HuH-7.5 (cell line): ENCODE data around the gene PADI3.
A peak's percentile ranks its signal among the peaks of the same experiment; 100 is the strongest.

Source experiments
- DNase-seq: peaks from one replicate; pipeline ENCODE4 v3.0.0; 2011; ENCODE audit warnings: low spot score

PADI3 gene

DNA sequence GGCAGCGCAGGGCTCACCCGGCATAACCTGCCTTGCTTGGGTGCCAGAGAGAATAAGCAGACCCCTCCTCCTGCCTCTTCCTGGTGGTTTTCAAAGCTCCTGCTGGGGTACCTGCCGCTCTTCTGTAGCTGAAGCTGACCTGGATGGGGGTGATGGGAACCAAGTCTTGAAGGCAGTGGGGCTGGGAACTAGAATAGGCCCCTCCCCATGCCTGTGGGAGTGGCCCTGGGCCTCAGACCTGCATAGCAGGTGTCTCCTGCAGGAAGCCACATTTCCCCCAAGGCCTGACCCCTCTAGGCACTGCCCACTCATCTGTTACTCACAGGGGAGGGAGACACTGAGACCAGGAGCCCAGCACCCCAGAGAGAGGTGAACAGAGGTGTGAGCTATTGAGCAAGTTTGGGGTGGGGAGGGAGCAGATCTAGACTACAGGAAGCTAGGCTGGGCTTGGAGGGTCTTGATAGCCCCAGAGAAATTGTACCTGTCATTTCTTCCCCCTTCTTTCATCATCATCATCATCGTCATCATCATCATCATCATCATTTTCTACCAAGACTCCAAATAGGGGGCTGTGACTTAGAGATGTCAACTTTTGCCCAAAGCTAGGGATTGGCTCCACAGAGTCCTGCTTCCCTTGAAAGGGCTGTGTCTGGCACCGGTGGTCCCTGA is 33.9 kb upstream of the PADI3 start:
- DNase-seq, result no peak

DNA sequence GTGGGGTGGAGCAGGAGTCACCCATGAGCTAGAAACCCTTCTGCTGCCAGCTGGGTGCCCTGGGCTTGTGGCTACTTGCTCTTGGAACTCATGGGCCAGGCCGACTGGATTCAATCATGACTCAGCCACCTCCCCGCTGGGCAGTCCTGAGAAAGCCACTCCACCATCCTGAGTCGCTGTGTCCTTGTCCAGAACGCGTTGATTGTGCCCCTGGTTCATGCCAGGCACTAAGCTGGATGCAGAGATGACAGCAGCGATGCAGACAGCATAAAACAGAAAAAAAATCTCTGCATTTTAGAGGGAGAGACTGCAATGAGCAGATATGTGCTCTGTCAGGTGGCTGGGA is 33.4 kb upstream of the PADI3 start:
- no peak for DNase-seq

DNA sequence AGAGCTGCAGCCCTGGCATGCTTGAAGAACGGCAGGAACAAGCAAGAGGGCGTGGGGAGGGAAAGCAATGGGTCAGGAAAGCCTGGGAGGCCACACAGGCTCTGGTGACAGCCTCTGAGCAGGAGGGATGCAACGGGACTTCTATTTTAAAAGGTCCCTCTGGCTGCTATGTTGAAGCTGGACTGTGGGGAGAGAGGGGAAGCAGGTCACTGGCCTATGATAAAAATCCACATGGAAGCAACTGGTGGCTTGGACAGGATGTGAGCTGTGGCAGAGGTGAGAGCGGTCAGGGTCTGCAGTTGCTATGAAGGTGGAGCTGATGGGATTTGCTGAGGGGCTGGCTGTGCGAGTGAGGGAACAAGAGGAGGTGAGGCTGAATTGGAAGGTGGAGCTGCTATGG is 32.8 kb upstream of the PADI3 start:
- DNase-seq, result no peak

DNA sequence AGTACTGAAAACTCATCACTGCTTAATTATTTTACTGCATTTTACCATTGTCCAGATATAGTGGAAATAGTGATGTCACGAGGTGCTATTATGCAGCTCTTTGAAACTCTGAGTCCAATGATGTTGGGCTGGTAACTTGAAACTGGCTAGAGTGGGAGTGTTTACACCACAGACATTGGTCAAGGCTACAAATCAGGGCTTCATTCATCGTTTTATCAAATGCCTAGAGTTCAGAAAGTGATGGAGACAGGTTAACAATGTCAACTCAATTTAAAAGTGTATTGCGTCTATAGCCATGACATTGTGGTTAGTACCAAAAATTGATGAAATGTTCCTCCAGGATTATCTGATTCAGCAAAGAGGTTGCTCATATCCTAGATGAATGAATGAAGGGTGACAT is 31.3 kb upstream of the PADI3 start:
- no peak for DNase-seq

DNA sequence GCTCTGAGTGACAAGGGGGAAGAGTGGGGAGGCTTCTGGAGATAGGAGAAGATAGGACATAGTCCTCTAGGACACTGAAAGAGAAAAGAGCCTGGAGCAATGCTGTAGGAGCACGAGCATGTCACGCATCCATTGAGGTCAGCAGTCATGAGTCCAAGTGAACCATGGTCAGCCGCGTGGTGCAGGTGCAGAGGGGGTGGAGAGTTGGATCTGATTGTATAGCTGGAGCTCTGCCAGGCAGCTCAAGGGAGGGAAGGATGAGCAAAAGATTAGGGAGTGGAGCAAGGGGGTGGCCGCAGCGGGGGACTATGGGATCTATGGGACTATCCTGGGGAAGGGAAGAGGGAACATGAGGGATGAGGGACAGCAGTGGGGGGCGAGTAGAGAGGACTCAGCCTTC is 30.0 kb upstream of the PADI3 start:
- no peak for DNase-seq

DNA sequence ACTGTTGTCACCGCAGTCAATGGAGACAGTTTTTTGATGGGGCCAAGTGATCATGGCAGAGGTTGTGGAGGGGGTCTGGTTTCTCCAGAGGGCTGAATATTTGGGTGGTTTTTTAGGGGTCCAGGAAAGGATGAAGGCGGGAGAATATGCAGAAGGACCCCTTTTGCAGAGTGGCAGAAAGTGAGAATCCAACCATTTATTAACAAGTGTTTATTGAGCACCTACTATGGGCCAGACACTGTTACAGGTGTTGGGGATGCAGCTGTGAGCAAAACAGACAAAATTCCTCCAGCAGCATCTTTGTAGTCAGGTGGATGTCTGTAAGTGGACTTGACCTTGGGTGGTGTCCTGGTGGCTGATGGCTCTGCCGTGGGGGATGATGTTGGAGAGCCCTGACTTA is 28.6 kb upstream of the PADI3 start:
- DNase-seq, result no peak

DNA sequence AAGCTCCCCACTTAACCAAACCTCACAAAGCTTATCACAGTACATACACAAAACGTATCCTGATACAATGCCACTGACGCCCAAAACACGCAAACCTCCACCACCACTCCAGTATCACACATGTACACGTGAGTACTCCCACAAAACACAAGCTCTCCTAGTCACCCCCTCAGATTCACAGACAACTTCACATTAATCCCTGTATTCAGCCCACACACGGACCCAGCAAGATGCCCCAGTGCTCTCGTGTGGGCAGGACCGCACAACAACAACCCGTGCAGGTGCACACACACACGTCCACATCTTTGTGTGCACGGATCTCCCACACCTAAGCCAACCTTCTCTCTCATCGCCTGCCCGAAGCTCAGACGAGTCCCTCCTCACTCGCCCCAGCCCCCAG is 26.3 kb upstream of the PADI3 start:
- no peak for DNase-seq

DNA sequence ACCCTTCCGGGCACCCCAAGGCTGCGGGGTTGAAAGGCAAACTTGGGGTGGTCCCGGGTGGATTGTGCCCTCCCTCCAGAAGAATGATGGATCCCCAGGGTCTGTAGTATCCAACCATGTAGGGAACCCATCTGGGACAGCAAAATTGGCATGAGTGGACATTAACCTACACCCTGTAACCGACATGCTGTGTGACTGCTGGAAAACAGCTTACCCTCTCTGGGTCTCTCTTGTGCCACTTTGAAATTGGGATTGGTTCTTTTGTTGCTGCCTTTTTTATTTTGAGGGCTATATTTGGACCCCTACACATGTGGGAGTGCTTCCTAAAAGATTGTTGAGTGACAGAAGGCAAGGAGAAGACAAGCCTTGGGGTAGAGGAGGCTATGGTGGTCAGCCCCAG is 24.5 kb upstream of the PADI3 start:
- no peak for DNase-seq

DNA sequence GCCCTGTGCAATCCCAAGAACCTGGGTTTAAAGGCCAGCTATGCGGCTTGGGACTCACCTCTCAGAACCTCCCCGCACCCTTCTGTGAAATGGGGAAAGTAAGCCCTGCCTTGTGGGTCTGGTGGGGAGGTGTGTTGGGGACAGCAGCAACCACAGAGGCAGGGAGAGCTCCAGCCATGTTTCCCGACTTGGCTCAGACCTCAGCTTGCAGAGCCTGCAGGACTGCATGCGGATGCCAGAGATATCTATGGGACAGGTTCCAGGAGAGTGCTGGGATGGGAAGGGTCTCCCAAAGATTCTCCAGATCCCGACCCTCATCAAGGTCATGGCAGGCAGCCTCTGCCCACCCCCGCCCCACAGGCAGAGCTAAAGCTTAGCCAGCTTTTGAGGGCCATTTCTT is 23.8 kb upstream of the PADI3 start:
- no peak for DNase-seq

DNA sequence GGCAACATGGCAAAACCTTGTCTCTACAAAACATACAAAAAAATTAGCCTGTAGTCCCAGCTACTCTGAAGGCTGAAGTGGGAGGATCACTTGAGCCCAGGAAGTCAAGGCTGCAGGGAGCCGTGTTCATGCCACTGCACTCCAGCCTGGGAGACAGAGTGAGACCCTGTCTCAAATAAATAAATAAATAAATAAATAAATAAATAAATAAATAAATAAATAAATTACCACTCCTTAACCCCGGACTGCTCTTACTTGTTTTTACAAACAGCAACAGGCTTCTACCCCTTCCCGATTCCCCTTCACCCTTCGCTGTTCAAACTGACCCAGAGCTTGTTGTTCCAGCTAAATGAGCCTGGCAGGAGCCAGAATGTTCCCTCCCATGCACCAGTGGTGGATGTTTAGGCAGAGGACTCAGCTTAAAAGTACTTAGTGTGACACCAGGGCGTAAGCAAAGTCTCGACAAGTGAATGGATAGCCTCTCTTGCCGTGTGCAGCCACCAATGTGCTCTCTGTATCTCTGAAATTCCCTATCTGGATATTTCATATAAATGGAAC is 21.5 kb upstream of the PADI3 start:
- DNase-seq, result no peak

DNA sequence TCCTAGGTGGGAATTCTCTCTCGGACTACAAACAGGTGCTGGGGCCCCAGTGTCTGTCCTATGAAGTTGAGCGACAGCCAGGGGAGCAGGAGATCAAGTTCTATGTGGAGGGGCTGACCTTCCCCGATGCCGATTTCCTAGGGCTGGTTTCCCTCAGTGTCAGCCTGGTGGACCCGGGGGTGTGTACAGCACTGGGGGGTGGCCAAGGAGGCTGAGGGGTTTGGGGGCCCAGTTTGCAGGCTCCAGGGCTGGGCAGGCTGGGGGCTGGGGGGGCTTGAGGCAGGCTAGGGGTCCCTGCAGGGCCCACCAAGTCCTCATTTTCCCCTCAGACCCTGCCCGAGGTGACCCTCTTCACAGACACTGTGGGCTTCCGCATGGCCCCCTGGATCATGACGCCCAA is 20.3 kb upstream of the PADI3 start:
- DNase-seq, result no peak

DNA sequence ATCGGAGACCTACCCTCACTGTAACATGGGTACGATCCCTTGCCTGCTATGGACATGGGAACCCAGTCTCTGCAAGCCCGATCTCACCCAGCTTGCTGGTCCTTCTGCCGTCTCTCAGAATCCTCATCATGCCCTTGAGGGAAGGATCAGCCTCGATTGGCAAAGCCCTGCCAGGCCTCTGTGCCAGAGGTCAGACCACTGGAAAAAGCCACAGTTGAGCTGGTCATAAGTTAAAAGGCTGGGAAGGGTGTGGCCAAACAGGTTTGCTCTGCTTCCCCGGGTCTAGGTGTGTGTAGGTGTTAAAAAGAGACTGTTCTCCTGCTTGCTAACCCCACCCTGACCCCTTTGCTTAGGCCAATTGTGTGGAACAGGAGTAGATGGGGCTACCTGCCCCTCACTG is 19.5 kb upstream of the PADI3 start:
- no peak for DNase-seq

DNA sequence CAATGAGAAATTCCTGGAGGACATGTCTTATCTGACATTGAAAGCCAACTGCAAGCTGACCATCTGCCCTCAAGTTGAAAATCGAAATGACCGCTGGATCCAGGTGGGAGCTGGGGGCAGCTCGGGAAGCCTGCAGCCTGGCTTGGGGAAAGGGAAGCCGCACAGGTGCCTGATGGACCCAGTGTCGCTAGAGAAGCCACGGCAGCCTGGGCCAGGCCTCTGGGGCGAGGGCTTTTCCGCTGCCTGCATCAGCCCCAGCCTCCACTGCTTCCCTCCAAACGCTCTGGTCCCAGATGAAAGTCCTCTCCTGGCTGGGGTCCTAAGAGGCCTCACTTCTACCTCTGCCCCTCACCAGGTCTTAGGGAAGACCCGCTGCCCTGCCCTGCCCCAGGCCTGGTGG is 18.8 kb upstream of the PADI3 start:
- DNase-seq, result no peak

DNA sequence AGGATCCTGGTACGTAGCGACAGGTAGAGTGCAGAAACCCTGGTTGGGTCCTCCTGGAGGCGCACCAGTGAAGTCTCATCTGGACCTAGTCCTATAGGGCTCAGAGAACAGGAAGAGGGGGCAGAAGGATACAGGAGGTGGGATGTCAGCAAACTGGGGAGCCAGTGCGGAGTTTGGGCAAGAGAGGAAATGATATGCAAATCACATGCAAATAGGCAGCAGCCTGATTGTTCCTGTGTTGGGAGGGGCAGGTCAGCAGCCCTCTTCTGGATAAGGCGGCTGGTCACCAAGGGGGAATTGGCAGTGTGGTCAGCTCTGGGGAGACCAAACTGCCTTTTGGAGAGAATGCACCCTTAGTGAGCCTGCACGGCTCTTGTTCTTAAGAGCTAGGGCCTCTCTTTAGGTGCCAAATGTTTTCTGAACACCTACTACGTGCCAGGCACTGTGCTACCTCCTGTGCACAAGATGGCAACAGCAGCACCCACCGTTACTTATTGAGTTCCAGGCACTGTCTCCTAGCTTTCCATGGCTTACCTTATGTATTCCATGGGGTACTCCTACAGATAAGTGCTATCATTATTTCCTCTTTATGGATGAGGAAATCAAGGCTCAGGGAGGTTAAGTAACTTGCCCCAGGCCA is 18.1 kb upstream of the PADI3 start:
- no peak for DNase-seq

DNA sequence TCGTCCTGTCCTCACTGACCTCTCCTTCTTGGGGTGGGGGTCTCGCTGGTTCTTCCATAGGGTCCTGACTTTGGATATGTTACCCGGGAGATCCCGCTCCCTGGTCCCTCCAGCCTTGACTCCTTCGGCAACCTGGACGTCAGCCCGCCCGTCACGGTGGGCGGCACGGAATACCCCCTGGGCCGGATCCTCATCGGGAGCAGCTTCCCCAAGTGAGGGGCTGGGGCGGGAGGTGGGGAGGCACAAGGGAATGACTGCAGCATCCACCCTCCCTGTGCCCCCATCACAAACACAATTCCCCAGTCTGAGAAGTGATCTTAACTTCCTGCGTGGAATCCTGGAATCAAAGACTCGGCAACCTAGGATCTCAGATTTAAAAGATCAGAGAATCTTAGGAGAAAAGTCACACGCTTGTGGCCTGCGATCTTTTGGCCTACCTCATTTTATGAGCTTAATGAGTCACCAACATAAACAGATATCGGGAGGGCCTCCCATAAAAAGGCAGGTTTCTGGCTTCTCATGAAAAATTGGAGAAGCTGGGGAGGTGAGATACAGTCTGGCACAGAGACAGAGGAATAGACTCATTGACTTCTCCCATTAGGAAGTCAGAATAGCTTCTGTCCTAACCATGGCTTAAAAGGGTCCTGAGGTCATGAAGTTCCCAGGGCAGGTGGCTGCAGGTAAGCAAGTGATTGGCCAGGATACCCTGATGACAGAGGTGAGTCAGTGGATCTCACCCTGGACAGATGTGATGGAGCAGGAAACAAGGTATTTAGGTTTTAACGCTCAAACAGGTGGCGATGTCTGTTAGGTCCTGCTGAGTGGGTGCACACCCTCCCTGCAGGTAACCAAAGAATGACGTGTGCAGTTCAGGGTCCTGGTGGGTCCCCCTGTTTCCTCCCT is 15.9 kb upstream of the PADI3 start:
- DNase-seq, result no peak

DNA sequence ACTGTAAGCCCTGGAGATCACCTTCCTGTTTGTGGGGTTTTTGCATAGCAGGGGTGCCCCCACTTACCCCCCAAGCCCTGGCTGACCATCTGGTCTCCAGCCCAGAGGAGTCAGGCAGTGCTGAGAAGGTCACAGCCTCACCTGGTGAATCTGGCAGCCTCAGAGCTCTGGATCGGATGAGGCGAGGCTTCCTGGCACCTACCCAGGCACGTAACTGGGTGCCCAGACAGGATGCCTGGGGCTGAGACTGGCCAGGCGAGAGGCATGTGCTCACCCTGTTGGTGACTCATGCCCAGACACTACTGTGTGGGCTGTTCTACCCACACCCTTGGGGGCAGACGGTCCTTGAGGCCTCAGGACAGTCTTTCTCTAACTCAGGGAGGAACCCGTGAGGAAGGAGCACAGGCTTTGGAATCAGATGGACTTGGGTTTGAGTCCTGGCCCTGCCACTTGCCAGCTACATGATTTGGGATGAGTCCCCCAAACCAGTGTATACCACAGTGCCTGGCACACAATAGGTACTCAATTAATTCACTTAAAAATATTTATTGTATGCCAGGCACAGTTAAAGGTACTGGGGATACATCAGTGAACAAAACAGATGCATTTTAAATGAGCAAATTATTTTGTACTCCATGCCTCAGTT is 15.1 kb upstream of the PADI3 start:
- no peak for DNase-seq

DNA sequence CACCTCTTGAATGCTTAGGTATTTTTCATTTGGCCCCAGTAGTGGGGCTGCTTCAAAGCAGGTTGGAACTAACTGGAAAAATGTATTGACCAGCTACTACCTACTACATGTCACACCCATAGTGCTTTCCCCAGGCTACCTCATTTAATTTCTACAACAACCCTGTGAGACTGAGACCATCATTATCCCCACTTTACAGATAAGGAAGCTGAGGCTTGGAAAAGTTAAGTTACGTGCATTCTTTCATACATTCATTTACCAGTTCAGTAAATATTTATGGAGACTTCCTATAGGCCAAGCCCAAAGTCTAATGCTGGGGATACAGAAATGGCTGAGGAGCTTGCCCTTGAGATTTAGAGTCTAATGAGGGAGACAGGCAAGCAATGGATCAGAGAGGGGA is 14.5 kb upstream of the PADI3 start:
- no peak for DNase-seq

DNA sequence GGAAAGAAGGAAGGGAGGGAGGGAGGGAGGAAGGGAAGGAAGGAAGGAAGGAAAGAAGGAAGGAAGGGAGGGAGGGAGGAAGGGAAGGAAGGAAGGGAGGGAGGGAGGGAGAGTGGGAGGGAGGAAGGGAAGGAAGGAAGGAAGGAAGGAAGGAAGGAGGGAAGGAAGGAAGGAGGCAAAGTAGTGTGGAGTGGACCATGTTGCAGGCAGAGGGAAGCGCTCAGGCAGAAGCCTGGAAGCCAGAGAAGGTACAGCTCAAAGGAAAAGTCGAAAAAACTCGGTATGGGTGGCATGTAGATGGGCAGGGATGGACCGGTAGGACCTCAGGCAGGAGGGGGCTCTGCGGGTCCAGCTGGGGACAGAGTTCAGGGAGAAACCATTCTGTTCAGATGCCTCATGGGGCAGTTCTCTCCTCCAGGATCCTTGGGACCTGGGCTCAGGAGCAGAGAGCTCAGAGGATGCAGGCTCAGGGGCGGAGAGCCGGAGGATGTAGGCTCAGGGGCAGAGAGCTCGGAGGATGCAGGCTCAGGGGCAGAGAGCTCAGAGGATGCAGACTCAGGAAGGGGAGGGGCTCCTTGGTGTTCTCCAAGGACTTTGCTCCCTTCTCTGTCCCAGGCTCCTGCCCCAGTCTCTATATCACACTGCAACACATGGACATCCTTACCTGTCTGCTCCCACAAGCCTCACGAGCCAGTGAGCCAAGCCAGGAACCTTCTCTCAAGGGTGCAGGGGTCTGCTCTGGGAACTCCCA is 13.6 kb upstream of the PADI3 start:
- no peak for DNase-seq

DNA sequence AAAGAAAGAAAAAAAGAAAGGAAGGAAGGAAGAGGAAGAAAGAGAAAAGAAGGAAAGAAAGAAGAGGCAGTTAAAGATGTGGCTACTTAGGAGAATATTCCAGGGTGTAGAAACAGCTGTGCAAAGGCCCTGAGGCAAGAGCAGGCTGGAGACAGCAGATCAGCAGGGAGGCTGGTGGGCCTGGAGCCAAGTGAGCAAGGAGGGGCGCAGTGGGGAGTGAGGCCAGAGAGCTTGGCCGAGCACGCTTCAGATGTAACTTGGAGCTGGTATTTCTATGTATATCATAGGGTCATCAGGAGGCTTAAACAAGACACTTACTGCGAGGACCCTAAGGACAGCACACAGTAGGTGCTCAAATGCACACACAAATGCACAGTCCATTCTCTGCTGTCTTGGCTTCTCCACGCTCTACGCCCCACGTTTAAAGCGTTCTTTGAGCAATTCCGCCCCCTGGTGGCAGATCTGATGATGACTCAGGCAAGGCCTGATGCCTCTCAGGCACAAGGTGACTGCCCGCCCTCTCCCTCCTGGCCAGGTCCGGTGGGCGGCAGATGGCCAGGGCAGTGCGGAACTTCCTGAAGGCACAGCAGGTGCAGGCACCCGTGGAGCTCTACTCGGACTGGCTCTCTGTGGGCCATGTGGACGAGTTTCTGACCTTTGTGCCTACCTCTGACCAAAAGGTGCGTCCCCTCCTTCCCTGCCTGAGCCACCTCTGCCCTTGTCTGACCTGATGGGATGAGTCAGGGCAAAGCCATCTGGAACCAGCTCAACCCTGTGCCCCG is 11.9 kb upstream of the PADI3 start:
- peak; percentile 85 for DNase-seq

DNA sequence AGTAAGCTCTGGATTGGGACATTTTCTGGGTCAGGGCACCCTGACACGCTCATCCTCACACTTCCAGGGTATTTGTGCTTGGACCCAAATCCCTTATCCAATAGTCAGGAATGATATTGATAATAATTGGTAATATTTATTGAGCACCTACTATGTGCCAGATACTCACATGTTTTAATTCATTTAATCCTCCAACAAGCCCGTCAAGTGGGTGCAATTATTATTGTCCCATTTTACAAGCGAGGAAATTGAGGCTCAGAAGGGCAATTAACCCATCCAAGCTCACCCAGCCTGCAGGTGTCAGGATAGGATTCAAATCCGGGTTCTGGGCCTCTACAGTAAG is 11.4 kb upstream of the PADI3 start:
- no peak for DNase-seq

DNA sequence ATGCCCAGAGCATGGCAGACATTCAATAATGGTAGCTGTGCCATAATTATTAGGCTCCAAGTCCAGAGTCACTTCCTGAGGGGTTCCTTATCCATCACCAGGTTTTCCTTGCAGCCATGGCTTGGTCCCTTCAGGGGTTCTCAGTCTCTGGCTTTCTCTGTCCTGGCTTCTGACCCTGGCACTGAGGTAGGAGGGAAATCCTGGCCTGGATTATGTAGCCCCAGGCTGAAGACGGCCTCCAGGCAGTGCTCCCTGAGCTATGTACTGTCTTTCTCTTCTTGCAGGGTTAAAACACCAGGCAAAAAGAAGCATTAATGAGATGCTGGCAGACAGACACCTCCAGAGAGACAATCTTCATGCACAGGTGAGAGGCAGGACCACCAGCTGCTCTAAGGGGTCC is 9.5 kb upstream of the PADI3 start:
- peak; percentile 55 for DNase-seq
